ENCODE measurements around the gene DIAPH3. TPM values are rescaled to one million over a fixed set of nuclear protein-coding genes. Genes with fewer than 3 reads are reported as not detected.

Gene DIAPH3
- polyA plus RNA-seq, 1 of the 3 experiments (the other 2 are of a cell fraction) = 5.4 TPM

DNA sequence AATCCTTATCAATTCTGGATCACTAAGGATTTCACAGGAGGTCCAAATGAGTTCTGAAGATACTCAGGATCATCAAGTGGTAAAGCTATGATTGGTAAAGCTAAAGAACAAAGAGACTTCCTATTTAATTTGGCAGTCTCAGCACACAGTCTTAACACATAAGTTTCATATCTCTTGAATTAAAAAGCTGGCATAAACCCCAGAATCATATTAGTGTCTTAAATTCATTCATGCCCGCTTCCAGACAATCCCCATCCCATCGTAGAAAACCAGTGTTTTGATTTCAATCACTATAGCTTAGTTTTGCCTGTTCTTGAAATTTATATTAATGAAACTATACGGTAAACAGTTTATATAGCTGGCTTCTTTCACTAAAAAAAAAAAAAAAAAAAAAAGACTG lies 278.7 kb downstream of the DIAPH3 start:
- Histone ChIP-seq H3K27me3 (ENCODE audit: insufficient read depth) (no peaks in the 10 kb centered on the region), H3K4me1 (ENCODE audit: control insufficient read depth in 1 of 2, insufficient read depth in 2 of 2, low read depth in 1 of 2, low read length in 1 of 2) (peaks cover 6 to 13% of the 10 kb centered on the region in 2 experiments; a peak in 3 of 4 replicates), H3K79me2 (ENCODE audit: insufficient read depth) (no peaks in the 10 kb centered on the region), H3K4me3 (ENCODE audit: low read depth in 2 of 2, low read length in 1 of 2) (no peak overlapping the region), H4K20me1 (ENCODE audit: insufficient read depth) (no peaks in the 10 kb centered on the region), H3K9me3 (no peaks in the 10 kb centered on the region), H2AFZ (ENCODE audit: low read depth) (no peak overlapping the region), H3K36me3 (replicated peaks in 1 of 2; ENCODE audit: control insufficient read depth in 1 of 2, insufficient read depth in 2 of 2, low read length in 1 of 2) (peaks cover 0 to 8% of the 10 kb centered on the region in 2 experiments), H3K9ac (no peak overlapping the region), H3K27ac (ENCODE audit: low read depth in 2 of 2, low read length in 1 of 2) (no peak overlapping the region; a peak in 1 of 4 replicates), H3F3A (replicated peaks; ENCODE audit: insufficient read depth) (peaks cover 5% of the 10 kb centered on the region), H3K9me2 (no peaks in the 10 kb centered on the region), H3K4me2 (no peak overlapping the region)
- WGBS (ENCODE audit: low lambda C conversion rate) = 61% methylated on average over 3 of the region's 3 CpGs
- no peak for DNase-seq
- ChIA-PET POLR2A (no interaction called here), CTCF (interaction anchor here (1.1 kb wide), 1 partner anchor 21 kb away, joined by 4 read pairs; no protein-coding TSS in a partner anchor)
- TF ChIP-seq, protein P1, sequence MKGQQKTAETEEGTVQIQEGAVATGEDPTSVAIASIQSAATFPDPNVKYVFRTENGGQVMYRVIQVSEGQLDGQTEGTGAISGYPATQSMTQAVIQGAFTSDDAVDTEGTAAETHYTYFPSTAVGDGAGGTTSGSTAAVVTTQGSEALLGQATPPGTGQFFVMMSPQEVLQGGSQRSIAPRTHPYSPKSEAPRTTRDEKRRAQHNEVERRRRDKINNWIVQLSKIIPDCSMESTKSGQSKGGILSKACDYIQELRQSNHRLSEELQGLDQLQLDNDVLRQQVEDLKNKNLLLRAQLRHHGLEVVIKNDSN (IDR thresholded peaks at IDR 0.05; ENCODE audit: borderline replicate concordance, low read depth) = no peak
- TF ChIP-seq NFIC (IDR thresholded peaks at IDR 0.05; ENCODE audit: borderline replicate concordance) = peak; percentile 27

- Histone ChIP-seq H3K4me1 (ENCODE audit: control insufficient read depth in 1 of 2, insufficient read depth in 2 of 2, low read depth in 1 of 2, low read length in 1 of 2) (peaks cover 6 to 24% of the 10 kb centered on the region in 2 experiments; a peak in 2 of 4 replicates), H3K4me2 (no peak overlapping the region), H3K9me2 (no peaks in the 10 kb centered on the region), H4K20me1 (ENCODE audit: insufficient read depth) (no peaks in the 10 kb centered on the region), H3K9me3 (no peaks in the 10 kb centered on the region), H3K79me2 (ENCODE audit: insufficient read depth) (no peaks in the 10 kb centered on the region), H2AFZ (ENCODE audit: low read depth) (no peak overlapping the region), H3K27me3 (ENCODE audit: insufficient read depth) (no peaks in the 10 kb centered on the region), H3K36me3 (replicated peaks in 1 of 2; ENCODE audit: control insufficient read depth in 1 of 2, insufficient read depth in 2 of 2, low read length in 1 of 2) (peaks cover 0 to 8% of the 10 kb centered on the region in 2 experiments), H3K27ac (ENCODE audit: low read depth in 2 of 2, low read length in 1 of 2) (no peak overlapping the region), H3F3A (replicated peaks; ENCODE audit: insufficient read depth) (peaks cover 5% of the 10 kb centered on the region), H3K4me3 (ENCODE audit: low read depth in 2 of 2, low read length in 1 of 2) (no peak overlapping the region), H3K9ac (no peak overlapping the region)
- TF ChIP-seq SMC3 (IDR thresholded peaks at IDR 0.05; ENCODE audit: low read depth, low read length) (no peak), EP300 (IDR thresholded peaks at IDR 0.05; ENCODE audit: borderline replicate concordance in 1 of 2, low read depth in 1 of 2, low read length in 1 of 2) (no peak), FOXJ3 (CRISPR knock-in tag; IDR thresholded peaks at IDR 0.05) (no peak), NFIC (IDR thresholded peaks at IDR 0.05; ENCODE audit: borderline replicate concordance) (no peak), TAF1 (IDR thresholded peaks at IDR 0.05; ENCODE audit: borderline replicate concordance, low read depth, low read length) (no peak), EZH2phosphoT487 (IDR thresholded peaks at IDR 0.05; ENCODE audit: borderline replicate concordance, low read depth) (no peak), RFX5 (IDR thresholded peaks at IDR 0.05; ENCODE audit: low read length) (no peak), YY1 (IDR thresholded peaks at IDR 0.05; ENCODE audit: low read depth) (no peak)
- TF ChIP-seq, protein P2, sequence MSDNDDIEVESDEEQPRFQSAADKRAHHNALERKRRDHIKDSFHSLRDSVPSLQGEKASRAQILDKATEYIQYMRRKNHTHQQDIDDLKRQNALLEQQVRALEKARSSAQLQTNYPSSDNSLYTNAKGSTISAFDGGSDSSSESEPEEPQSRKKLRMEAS (IDR thresholded peaks at IDR 0.05; ENCODE audit: low read depth) = no peak
- CTCF ChIA-PET = interaction anchor here (1.1 kb wide), 1 partner anchor 17 kb away, joined by 3 read pairs; no protein-coding TSS in a partner anchor
- WGBS (ENCODE audit: low lambda C conversion rate) = 97% methylated on average over 5 of the region's 5 CpGs
- DNase-seq = no peak
- POLR2A ChIA-PET = interaction anchor here (0.7 kb wide), 1 partner anchor 153 kb away, joined by 3 read pairs; no protein-coding TSS in a partner anchor
These were observed 279.8 kb downstream of the DIAPH3 start for GRCh38 chr13:59883885-59884284.

Data from SK-N-SH (cell line).